GM12875 (cell line): ENCODE measurements around the gene STRIT1.

ENCODE experiments used
- H3K4me3 ChIP-seq: one replicate; pipeline ENCODE4 v1.5.1; 2011; ENCODE audit warnings: low read depth, low read length, control low read depth
- TF ChIP-seq, protein P1 (sequence below): IDR thresholded peaks from 2 replicates; pipeline ENCODE4 v1.5.1; 2011; ENCODE audit warnings: low read depth, mild to moderate bottlenecking, control low read depth, inconsistent platforms, low read length, moderate library complexity, borderline replicate concordance; ENCODE audit not compliant: insufficient read depth

STRIT1 gene

GRCh38 chr3:155293516-155293915, at the start of gene STRIT1:
STRIT1 (minus strand) TSS chr3:155293683.
- no peak within 1 kb of the TSS for H3K4me3 ChIP-seq
- TF ChIP-seq, protein P1, sequence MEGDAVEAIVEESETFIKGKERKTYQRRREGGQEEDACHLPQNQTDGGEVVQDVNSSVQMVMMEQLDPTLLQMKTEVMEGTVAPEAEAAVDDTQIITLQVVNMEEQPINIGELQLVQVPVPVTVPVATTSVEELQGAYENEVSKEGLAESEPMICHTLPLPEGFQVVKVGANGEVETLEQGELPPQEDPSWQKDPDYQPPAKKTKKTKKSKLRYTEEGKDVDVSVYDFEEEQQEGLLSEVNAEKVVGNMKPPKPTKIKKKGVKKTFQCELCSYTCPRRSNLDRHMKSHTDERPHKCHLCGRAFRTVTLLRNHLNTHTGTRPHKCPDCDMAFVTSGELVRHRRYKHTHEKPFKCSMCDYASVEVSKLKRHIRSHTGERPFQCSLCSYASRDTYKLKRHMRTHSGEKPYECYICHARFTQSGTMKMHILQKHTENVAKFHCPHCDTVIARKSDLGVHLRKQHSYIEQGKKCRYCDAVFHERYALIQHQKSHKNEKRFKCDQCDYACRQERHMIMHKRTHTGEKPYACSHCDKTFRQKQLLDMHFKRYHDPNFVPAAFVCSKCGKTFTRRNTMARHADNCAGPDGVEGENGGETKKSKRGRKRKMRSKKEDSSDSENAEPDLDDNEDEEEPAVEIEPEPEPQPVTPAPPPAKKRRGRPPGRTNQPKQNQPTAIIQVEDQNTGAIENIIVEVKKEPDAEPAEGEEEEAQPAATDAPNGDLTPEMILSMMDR: no peak

DNA sequence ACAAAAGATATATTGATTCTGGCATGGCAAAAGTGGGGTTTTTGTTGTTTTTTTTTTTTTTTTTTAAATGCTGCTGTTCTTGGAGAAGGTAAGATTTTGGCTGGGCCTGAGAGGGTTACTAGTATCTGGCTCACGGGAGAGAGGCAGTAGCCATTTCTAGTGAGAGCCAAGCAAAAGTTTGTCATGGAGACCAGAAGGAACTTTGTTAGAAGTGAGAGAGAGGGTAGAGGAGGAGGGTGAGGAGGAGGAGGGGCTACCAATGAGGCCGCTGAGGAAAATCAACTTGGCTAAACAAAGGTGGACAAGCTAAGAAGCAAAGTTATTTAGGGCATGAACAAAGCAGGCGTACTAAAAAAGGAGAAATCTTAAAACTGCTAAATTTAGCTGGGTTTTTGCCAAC, 48.9 kb upstream of the STRIT1 start:
- TF ChIP-seq, protein P1: no peak
- H3K4me3 ChIP-seq: no peak overlapping the region

- TF ChIP-seq, protein P1: no peak
- no peak overlapping the region for H3K4me3 ChIP-seq
Observed at GRCh38 chr3:155339052-155339451, 45.6 kb upstream of the STRIT1 start.

- H3K4me3 ChIP-seq: no peak overlapping the region
- TF ChIP-seq, protein P1: no peak
Observed at GRCh38 chr3:155335724-155336354, 42.4 kb upstream of the STRIT1 start.

DNA sequence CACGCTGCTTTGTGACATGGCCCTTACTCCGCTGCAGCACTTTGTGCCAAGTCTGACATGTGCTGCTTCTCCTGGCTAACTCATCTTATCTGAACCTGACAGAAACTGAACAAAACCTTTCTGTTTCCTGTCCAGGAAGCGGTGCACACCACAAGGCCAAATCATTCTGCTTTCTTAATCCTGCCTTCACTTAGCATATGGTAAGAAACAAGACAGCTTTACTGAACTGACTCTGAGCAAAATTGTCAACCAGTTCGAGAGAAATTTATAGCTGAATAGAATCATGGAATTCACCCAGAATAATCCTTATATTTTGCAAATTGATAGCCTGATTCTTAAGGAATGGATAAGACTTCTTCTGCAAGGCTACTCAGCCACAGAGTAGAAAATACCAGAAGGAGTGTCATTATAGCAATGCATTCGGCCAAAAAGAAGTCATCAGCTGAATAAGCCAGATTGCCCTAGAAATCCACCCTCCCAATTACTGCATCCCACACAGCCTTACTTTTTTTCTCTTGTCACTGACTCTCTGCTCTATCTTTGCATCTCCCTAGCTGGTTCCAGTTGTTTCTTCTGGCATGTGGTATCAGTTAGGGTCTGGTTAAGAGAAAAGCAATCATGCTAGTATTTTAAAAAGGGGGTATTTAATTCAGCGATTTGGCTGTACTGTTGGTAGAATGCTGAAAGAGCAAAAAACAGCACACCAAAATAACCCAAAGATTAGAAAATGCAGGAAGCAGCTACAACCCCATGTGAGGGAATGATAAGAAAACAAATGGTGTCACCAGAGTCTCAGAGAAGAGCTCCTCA, 41.6 kb upstream of the STRIT1 start:
- TF ChIP-seq, protein P1: no peak
- no peak overlapping the region for H3K4me3 ChIP-seq

- TF ChIP-seq, protein P1: no peak
- no peak overlapping the region for H3K4me3 ChIP-seq
Observed at GRCh38 chr3:155334215-155334913, 40.9 kb upstream of the STRIT1 start.
